ENCODE data around the gene FAM83C. TPM values are rescaled to one million over a fixed set of nuclear protein-coding genes. Genes with fewer than 3 reads are reported as not detected.

FAM83C gene
- total RNA-seq, 2 experiments from 2014 or later: not detected

GRCh38 chr20:35243317-35243716, 48.9 kb downstream of the FAM83C start:
- Mint-ChIP-seq H3K27ac (no peak overlapping the region), H3K4me3 (no peak overlapping the region), H3K27me3 (peaks cover 6% of the 10 kb centered on the region), H3K4me1 (peaks cover 3% of the 10 kb centered on the region), H3K9me3 (no peaks in the 10 kb centered on the region), H3K36me3 (ENCODE audit: low read depth) (no peaks in the 10 kb centered on the region)
- DNase-seq: no peak
- POLR2A ChIA-PET: no interaction called here
- CTCF ChIA-PET: no interaction called here

- Mint-ChIP-seq H3K4me3 (no peak overlapping the region), H3K27me3 (peaks cover 6% of the 10 kb centered on the region), H3K27ac (no peak overlapping the region), H3K4me1 (peaks cover 3% of the 10 kb centered on the region), H3K36me3 (ENCODE audit: low read depth) (no peaks in the 10 kb centered on the region), H3K9me3 (no peaks in the 10 kb centered on the region)
- POLR2A ChIA-PET: no interaction called here
- DNase-seq: no peak
- CTCF ChIA-PET: no interaction called here
These were observed 51.4 kb downstream of the FAM83C start for GRCh38 chr20:35240811-35241293.

- Mint-ChIP-seq H3K36me3 (ENCODE audit: low read depth) (peaks cover 2% of the 10 kb centered on the region), H3K4me1 (peaks cover 3% of the 10 kb centered on the region)
- CTCF ChIA-PET: no interaction called here
These were observed 52.0 kb downstream of the FAM83C start for GRCh38 chr20:35240083-35240810.

DNA sequence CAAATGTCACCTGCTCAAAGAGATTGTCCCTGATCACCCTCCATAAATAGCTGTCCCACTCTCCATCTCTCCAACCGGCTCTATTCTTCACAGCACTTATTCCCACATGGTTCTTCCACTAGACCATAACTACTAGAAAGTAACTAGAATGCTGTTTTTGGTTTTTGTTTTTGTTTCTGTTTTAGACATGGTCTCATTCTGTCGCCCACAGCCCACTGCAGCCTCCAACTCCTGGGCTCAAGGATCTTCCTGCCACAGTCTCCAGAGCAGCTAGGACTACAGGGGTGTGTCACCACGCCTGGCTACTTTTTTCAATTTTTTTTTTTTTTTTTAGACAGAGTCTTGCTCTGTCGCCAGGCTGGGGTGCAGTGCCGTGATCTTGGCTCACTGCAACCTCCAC, 53.5 kb downstream of the FAM83C start:
- Mint-ChIP-seq H3K27me3 (peaks cover 6% of the 10 kb centered on the region), H3K9me3 (no peaks in the 10 kb centered on the region), H3K36me3 (ENCODE audit: low read depth) (peaks cover 2% of the 10 kb centered on the region), H3K4me1 (peaks cover 3% of the 10 kb centered on the region), H3K4me3 (no peak overlapping the region), H3K27ac (no peak overlapping the region)
- no peak for DNase-seq
- ChIA-PET POLR2A (no interaction called here), CTCF (interaction anchor here (1.2 kb wide), 2 partner anchors 30 to 142 kb away, joined by 3 to 4 read pairs; no protein-coding TSS in a partner anchor)

More at GRCh38 chr20:35240083-35240810, 52.0 kb downstream of the FAM83C start:
- H3K4me3 Mint-ChIP-seq: no peak overlapping the region
- POLR2A ChIA-PET: no interaction called here
- DNase-seq: no peak
- peaks cover 6% of the 10 kb centered on the region for H3K27me3 Mint-ChIP-seq
- H3K9me3 Mint-ChIP-seq: no peaks in the 10 kb centered on the region
- no peak overlapping the region for H3K27ac Mint-ChIP-seq

GRCh38 chr20:35238170-35238569, 54.1 kb downstream of the FAM83C start:
- no peak for DNase-seq
- H3K27ac Mint-ChIP-seq: no peak overlapping the region
- CTCF ChIA-PET: interaction anchor here (1.2 kb wide), 2 partner anchors 31 to 142 kb away, joined by 3 to 4 read pairs; no protein-coding TSS in a partner anchor
- POLR2A ChIA-PET: no interaction called here
- peaks cover 6% of the 10 kb centered on the region for H3K27me3 Mint-ChIP-seq
- H3K4me1 Mint-ChIP-seq: peaks cover 3% of the 10 kb centered on the region
- no peaks in the 10 kb centered on the region for H3K9me3 Mint-ChIP-seq
- H3K36me3 Mint-ChIP-seq (ENCODE audit: low read depth): peaks cover 2% of the 10 kb centered on the region
- H3K4me3 Mint-ChIP-seq: no peak overlapping the region

GRCh38 chr20:35237486-35237885, 54.7 kb downstream of the FAM83C start:
- Mint-ChIP-seq H3K27ac (no peak overlapping the region), H3K9me3 (no peaks in the 10 kb centered on the region), H3K4me1 (peaks cover 3% of the 10 kb centered on the region), H3K36me3 (ENCODE audit: low read depth) (peaks cover 2% of the 10 kb centered on the region), H3K4me3 (no peak overlapping the region), H3K27me3 (peaks cover 6% of the 10 kb centered on the region)
- DNase-seq: no peak
- ChIA-PET POLR2A (no interaction called here), CTCF (no interaction called here)

GRCh38 chr20:35235881-35236280, 56.3 kb downstream of the FAM83C start:
- Mint-ChIP-seq H3K27ac (no peak overlapping the region), H3K27me3 (peaks cover 5% of the 10 kb centered on the region), H3K4me3 (no peak overlapping the region), H3K4me1 (peaks cover 5% of the 10 kb centered on the region), H3K36me3 (ENCODE audit: low read depth) (peaks cover 2% of the 10 kb centered on the region), H3K9me3 (no peaks in the 10 kb centered on the region)
- DNase-seq: no peak
- ChIA-PET POLR2A (no interaction called here), CTCF (no interaction called here)

Other genes starting within 250 kb of the FAM83C start
- 10 to 100 TPM; 63.5 to 65.7 TPM for gene TRPC4AP, start 199.6 kb downstream of the FAM83C start, total RNA-seq
- 10 to 100 TPM; 29.7 to 30.5 TPM for gene EDEM2, start 145.1 kb downstream of the FAM83C start, total RNA-seq
- gene PROCR, start 120.4 kb downstream of the FAM83C start, total RNA-seq: under 1 TPM; 0.88 to 0.95 TPM
- gene MMP24, start 65.7 kb downstream of the FAM83C start, total RNA-seq: not detected
- gene MMP24OS, start 14.3 kb downstream of the FAM83C start, total RNA-seq: 10 to 100 TPM; 45.6 to 48.7 TPM
- 10 to 100 TPM; 86.1 to 91.3 TPM for gene EIF6, start 7.7 kb downstream of the FAM83C start, total RNA-seq
- 10 to 100 TPM; 40.8 to 41.4 TPM for gene UQCC1, start 119.5 kb upstream of the FAM83C start, total RNA-seq
- under 1 TPM in 1 of 2 experiments, not detected in 1; 0.08 TPM for gene GDF5, start 145.8 kb upstream of the FAM83C start, total RNA-seq
- 10 to 100 TPM; 70.3 to 71.2 TPM for gene CEP250, start 163.2 kb upstream of the FAM83C start, total RNA-seq
- not detected for gene C20orf173, start 237.2 kb upstream of the FAM83C start, total RNA-seq
- gene ERGIC3, start 249.7 kb upstream of the FAM83C start, total RNA-seq: 100 to 1,000 TPM; 126 TPM